NCI-H2196 (cell line): Measurements from ENCODE around the gene ZNF732.
"Not testable (repeated sequence)": the region's sequence is repeated elsewhere in the genome, so short reads cannot be mapped to it uniquely, and the experiment has no call there.

Experiments
- DNase-seq: peaks from one replicate; lab custom pipeline; 2025; ENCODE audit not compliant: unreplicated experiment; lab: John Stamatoyannopoulos, UW

ZNF732 gene

DNA sequence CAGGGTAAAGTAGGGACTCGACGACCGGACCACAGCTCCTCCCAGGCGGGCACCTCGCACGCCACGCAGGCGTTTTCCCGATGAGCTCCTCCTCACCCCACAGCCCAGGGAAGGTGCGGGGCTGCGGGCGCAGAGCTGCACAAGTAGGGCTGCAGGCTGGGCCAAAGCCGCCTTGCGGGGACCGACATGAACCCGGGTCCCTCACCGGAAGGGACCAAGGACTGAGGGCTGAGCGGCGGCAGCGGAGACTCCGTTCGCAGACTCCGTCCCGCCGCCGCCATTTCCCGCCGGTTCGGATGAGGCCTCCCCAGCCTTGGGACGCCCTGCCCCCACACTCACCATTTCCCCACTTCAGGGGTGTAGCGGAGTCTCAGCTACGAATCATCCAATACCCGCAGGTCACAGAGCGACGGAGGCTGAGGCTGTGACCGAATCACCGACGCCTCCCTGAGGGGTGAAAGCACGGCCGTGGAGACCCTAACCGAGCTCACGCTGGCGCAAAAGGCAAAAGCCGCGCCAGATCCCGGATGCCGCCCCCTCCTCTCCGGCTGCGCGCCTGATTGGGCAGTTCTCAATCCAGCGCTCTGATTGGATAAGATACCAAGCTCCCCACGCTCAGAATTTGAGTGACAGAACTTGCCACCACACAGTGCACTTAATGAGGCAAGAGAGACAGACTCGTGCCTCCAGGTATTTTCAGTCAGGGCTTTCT is at the start of gene ZNF732:
Gene ZNF732 (minus strand): TSS at position 506 of the 712 bp plus-strand sequence. CDS start 164 bp downstream, at position 342.
- no peak for DNase-seq

DNA sequence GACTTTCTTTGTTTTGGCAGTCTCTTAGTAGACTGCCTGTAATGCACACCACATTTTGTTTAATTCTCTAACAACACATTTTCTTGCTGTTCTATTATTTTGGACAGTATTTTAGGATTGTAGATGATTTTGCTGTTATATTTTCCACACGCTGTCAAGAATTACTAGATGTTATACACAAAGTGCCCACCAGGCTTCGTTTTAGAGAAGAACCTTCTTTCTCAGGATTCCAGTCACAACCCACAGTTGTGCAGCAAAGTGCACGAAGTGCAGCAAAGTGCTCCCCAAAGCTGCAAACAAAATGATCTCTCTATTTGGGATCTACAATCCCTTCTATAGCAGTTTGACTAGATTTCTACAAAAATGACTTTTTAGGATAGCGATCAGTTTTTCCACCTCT is 34.7 kb upstream of the ZNF732 start:
- DNase-seq: no peak

DNA sequence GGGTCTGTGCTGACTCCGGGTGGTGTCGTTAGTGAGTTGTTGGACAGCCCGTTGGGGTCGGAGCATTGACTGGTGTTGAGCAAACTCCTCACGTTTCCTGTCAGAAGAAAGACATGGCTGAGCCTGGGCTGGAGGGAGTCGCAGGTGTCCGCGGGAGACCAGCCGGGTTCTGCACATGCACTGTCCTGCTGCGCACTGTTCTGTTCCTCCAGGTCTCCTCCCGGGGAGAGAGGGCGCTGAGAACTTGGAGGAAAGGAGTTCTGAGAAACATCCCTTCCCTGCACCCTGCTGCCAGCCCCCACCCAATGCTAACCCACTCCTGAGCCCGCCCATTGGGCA is 33.5 kb upstream of the ZNF732 start:
- DNase-seq: no peak

DNA sequence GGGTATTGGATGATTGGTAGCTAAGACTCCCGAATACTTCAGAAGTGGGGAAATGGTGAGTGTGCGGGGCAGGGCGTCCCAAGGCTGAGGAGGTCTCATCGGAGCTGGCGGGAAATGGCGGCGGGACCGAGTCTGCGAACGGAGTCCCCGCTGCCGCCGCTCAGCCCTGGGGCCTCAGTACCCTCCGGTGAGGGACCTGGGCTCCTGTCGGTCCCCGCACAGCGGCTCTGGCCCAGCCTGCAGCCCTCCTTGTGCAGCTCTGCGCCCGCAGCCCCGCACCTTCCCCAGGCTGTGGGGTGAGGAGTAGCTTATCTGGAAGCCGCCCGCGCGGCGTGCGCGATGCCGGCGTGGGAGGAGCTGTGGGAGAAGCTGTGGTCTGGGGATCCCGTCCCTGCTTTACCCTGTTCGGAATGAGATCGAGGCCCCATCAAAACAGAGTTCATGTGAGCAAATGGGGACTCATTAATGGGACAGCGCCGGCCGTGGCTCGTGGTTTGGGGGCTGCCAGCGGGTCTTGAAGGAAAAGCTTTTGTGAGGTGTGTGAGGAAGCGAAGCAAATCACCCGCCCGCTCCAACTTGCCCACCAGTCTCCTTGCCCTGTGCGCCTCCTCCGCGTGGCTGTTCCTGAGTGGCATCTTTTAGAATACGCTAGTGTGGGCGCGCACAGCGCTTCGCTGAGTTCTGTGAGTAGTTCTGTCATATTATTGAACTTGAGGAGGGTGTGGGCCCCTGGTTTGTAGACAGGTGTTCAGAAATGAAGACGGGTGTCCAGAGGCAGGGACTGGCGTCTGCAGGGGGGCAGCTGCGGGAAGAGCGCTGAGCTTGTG is 32.9 kb upstream of the ZNF732 start:
- DNase-seq: no peak

DNA sequence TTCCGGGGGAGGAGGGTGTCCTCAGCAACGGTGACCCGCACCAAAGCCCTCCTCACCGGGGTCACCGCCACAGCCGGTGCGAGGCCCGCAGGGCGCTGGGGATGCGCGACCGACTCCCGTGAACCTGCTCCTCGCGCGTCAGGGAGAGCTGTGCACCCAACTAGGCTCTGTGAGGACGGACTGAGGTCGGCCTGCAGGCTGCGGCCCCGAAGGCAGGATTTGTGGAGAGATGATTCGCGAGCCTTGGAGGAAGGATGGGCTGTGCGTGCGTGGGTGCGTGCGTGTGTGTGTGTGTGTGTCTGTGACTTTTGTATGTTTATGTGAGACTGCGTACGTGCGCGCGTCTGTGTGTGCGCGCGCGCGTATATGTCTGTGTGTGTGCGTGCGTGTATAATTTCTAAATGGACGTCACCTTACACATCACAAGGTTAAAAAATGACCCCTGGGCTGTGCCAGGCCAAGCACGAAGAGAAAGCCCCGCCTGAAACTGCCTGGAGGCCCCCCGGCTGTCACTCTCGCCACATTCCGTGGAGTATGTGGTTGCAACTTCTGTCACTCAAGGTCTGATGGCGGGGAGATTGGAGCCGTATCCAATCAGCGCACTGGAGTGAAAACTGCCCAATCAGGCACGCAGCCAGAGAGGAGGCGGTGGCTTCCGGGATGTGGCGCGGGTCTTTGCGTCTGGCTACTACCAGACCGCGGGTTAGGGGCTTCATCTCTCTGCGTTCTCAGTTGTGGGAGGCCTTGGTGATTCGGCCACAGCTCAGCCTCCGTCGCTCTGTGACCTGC is 32.1 kb upstream of the ZNF732 start, which contains the start of gene ZNF141:
Gene ZNF141 (plus strand): TSS at position 672 of the 789 bp plus-strand sequence. CDS start 170 bp downstream, outside the sequence.
- peak; percentile 93 for DNase-seq

DNA sequence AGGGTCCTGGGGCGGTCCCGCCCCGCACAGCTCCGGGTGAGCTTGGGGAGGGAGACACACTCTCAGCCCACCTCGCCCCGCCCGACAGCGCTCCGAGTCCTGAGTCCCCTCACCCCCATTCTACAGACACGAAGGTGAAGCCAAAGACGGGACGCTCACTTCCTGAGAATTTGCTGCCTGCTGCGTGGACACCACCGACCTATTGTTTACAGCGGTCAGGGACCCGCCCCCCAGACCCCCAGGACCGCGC is 31.5 kb upstream of the ZNF732 start:
- DNase-seq: no peak

DNA sequence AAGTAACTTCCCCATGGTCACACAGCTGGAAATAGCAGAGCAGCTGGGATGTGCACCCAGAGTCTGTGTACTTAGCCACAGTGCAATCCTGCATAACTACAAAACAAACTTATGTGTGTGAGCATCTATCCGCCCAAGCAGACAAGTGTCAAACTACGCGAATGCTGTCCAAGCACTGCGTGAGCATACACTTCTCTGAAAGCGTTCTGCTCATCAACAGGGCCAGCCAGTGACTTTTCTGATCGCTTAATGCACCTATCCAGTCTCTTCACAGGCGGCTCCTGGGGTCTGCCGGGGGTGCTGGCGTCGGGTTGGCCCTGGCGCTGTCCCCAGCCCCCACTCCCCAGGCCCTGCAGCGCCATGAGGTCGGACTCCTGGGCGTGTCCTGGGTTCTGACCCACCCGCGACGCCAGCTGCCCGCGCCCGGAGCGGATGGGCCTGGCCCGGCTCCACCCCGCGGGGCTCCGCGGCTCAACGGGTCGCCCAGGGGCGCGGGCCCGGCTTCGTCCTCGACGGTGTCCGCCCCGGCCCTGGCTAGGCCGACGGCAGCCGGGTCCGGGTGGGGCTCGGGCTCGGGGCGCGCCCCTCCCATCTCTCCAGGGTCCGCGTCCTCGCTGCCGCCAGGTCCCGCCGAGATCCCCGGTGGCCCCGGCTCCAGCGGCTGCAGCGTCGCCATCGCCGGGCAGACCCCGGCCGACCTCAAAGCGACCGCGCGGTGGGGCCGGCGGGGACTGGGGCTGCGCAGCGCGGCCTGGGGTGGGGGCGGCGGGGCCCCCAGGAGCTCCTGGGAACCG is 31.0 kb upstream of the ZNF732 start:
- DNase-seq: no peak

DNA sequence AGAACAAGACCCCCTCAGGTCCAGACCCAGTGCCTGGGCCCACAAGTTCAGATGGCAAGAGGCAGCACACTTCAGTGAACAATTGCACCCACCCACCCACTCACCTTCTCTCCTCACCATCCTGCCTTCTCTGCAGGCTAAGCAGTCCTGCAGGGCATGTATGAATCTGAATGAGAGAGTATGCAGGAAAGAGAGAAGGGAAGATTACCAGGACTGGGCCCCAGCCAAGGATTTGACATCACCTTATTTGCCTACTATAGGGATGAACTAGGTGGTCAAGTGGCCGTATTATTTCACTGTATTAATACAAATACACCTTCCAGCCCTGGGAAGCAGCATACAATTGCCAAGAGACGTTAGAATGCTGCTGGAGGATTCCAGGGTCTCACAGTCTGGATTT is 30.2 kb upstream of the ZNF732 start:
- DNase-seq: no peak

DNA sequence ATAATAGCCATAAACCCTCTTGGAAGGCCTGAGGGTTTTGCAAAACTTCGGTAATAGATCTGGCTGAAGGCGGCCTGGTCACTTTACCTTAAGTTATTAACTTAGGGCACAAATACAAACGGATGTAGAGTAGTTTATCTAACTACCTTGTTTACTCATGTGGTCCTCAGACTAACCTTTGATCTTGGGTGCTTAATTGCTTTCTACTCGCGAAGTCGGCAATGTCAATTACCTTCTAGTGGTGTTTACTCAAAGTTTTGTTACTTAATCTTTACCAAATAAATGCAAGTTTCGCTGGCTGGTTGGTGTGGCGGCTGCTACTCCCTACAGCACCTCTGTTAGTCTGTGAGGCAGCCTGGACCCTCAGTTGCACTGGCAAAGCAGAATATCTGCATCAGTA is 23.5 kb upstream of the ZNF732 start:
- DNase-seq: no peak

DNA sequence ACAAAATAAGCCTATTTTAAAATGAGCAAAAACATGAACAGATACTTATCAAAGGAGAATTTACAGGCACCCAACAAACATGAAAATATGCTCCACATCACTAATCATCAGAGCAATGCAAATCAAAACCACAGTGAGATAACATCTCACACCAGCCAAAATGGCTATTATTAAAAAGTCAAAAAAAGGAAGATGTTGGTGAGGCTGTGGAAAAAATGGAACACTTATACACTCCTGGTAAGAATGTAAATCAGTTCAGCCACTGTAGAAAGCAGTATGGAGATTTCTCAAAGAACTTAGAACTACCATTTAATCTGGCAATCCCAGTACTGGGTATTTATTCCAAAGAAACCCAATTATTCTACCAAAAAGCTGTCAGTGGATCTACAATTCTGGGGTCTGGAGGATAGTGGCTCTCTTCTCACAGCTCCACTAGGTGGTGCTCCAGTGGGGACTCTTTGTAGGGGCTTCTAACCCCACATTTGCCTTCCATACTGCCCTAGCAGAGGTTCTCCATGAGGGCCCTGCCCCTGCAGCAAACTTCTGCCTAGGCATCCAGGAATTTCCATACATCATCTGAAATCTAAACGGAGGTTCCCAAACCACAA is 9.1 kb upstream of the ZNF732 start:
- no peak for DNase-seq

DNA sequence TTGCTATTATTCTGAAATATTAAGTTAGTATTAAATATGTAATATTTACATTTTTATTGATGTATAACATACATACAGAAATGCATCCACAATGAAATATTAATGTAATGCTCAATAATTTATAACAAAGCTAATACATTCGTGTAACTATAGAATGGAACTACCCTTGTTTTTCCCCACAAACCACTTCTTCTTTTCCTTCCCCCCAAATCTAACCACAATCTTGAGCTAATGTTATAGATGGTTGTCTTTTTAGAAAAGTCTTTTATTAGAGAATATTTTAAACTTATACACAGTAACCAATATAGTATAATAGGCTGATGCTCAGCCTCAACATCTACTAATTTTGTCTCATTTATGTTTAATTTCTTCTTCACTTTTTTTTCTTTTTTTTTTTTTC is 4.5 kb upstream of the ZNF732 start:
- no peak for DNase-seq

DNA sequence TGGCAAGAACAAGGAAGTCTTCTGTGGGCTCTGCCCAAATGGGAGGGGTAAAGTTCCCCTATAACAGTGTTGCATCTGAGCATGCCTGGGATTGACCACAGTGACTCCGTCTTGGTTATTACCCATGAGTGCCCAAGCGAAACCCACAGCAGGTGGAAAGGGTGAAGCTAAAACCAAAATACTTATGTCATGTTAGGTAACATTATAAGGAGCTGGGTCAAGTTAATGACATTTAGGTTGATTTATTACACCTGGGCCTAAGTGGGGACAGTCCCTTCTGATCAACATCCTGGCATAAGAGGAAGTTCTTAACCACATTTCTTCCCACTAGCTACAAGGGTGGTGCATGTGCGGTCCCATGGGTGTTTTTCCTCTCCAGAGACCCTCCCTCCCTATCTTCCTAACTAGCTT is 1.3 kb upstream of the ZNF732 start:
- no peak for DNase-seq

DNA sequence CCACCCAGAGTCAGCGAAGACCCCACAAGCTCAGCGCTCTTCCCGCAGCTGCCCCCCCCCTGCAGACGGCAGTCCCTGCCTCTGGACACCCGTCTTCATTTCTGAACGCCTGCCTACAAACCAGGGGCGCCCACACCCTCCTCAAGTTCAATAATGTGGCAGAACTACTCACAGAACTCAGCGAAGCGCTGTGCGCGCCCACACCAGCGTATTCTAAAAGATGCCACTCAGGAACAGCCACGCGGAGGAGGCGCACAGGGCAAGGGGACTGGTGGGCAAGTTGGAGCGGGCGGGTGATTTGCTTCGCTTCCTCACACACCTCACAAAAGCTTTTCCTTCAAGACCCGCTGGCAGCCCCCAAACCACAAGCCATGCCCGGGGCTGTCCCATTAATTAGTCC is 758 bp downstream of the ZNF732 start:
- not testable (repeated sequence) for DNase-seq

DNA sequence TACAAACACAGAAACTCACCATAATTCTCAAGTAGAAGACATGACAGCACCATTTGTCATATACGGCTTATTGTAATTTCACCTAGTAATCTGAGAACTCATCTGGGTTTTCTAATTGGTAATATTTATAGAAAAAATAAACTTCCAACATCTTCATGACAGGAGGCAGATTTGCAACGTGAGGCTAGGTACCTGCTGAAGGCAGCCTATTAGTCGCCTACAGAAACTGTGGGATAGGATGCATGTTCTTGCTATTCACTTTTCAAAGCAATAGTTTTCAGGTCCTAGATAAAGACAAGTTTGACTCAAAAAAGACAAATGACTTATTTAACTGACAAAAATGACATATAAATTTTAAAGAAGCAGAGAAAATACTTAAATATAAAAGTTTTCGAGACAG is 2.9 kb downstream of the ZNF732 start:
- no peak for DNase-seq

DNA sequence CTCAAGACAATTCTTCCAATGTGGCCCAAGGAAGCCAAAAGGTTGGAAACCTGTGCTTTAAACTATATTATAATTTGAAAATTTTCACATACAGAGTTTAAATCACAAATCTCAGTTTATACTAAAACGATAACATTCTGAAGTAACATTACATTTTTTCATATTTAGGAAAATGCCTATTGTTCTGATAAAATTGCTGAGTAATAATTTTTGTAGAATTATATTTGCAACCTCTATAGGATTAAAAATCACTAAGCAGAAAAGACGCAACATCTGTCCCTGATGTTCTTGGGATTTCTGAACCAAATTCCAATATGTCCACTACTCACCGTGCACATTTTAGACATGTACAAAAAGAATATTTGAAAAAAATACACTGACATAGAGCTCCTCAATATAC is 10.5 kb downstream of the ZNF732 start:
- DNase-seq: no peak

DNA sequence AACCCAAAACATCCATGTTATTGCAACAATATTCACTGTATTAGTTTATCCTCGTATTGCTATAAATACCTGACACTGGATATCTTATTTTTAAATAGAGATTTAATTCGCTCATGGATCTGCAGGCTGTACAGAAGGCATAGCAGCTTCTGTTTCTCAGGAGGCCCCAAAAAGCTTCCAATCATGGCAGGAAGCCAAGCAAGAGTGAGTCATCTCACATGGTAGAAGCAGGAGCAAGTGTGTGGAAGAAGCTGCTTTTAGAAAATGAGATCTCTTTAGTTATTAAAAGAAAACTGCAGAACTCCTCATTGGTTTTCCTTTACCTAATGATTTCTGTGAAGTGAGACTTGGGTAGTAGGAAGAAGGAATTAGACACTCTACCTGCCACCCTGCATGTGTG is 16.4 kb downstream of the ZNF732 start:
- no peak for DNase-seq

DNA sequence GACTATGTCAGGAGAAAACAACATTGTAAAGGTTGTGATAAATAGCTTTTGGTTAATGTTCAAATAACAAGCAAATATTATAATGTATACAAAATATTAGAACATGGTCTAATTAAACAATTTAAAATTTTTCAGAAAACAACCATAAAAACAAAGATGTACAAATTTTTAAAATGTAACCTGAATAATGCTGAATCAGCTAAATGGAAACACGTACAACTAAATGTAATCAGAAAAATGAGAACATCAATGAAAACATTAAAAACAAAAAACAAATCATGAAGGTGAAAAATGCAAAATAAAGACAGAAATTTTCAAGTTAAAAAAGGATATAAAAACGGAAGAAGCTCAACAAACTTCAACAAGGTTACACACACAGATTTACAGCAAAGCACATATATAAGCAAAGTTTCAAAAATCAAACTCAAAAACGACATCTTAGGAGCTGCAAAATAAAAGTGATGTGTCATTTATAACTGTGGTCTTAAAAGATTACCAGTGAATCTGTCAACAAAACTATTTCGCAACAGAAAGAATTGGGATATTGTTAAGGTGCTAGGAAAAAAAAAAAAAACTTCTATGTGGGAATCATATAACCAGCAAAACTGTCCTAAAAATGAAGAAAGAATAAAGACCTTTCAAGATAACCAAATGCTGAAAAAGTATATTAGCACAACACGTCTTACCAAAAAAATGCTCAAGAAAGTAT is 31.8 kb downstream of the ZNF732 start:
- no peak for DNase-seq

DNA sequence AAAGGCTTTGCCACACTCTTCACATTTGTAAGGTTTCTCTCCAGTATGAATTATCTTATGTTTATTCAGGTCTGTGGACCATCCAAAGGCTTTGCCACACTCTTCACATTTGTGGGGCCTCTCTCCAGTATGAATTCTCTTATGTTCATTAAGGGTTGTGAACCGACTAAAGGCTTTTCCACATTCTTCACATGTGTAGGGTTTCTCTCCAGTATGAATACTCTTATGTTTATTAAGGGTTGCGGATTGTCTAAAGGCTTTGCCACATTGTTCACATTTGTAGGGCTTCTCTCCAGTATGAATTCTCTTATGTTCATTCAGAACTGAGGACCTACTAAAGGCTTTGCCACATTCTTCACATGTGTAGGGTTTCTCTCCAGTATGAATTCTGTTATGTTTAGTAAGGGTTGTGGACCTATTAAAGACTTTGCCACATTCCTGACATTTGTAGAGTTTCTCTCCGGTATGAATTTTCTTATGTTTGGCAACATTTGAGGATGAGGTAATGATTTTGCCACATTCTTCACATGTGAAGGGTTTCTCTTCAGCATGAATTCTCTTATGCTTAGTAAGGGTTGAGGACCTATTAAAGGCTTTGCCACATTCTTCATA is 33.7 kb downstream of the ZNF732 start:
- DNase-seq: no peak

DNA sequence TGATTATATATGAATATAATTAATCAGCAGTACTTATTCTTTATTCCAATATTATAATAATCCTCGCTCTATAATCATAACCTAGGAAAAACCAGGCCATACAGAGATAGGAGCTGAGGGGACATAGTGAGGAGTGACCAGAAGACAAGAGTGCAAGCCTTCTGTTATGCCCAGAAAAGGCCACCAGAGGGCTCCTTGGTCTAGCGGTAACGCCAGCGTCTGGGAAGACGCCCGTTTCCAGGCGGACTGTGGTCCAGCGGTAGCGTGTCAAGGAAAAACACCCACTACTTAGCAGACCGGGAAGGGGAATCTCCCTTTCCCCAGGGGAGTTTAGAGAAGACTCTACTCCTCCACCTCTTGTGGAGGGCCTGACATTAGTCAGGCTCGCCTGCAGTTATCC is 46.0 kb downstream of the ZNF732 start:
- peak; percentile 3 for DNase-seq

DNA sequence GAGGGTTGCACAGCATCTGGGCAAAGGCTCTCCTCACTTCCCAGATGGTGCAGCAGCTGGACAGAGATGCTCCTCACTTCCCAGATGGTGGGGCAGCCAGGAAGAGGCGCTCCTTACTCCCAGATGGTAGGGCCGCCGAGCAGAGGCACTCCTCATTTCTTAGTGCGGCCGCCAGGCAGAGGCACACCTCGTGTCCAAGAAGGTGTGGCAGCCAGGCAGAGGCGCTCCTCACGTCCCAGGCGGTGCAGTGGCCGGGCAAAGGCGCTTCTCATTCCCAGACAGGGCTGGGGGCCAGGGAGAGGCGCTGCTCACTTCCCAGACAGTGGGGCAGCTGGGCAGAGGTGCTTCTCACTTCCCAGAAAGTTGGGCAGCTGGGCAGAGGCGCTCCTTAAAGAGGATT is 48.8 kb downstream of the ZNF732 start:
- no peak for DNase-seq
